Epidermal melanocyte (primary cell): ENCODE measurements around the gene GALM.
"Not testable (repeated sequence)": the region's sequence is repeated elsewhere in the genome, so short reads cannot be mapped to it uniquely, and the experiment has no call there.

Source experiments
- DNase-seq: peaks from one replicate; pipeline ENCODE4 v3.0.0; 2011; ENCODE audit warnings: low spot score; ENCODE audit not compliant: insufficient read length

GALM gene

DNA sequence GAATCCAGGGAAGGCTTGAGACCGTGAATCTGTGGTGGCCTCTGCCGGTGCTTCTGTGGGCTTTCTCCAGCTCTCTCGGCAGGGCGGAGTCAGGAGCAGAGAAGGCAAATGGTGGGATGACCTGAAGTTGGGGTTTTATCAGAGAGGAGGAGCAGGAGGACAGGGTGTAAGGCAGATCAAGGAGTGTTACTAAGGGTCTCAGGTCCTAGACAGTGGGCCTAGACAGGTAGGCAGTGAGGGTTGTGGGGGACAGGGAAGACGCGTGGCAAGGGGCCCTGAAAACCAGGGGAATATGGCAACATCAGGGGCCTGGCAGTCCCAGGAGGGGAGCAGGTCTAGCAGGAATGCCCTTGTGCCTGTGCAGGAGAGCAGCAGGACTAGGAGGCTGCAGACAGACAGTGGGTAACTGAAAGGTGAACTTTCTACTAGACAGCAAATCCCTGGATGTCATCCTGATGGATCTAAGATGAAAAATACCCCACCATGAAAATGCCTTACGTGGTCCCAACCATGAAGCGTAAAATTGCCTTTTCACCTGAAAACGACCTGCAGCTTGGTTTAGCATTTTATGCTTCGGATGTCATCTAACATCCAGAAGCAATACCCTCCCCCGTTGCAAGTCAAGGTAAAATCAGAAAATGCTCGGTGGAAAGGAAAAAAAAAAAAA is 43.1 kb downstream of the GALM start:
- DNase-seq, result no peak

DNA sequence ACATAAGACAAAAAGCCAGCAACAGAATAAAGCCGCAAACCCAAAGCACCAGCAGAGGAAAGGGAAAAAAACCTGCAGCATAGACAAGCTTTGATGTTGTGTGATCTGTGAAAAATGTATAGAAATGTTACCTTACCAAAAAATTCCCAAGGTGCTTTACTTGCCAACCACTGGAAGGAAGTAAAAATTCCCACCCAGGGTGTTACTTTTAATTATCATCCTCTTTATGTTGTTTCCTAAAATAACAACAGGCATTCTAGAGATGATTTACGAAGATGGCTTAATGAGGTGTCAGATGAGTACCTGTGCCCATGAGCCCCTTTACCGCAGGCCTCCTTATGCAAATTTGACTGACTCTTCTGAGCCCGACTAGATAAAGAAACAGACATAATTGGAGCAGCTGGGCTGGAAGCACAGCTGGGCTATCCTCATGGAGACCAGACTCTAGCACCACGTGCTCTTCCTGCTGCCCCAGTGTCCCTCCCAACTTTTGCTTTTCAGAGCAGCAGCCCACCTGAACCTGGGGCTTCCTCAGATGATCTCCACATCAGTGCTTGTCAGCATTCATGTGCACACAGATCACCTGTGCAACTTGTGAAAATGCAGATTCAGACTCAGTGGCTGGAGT is 43.8 kb downstream of the GALM start:
- no peak for DNase-seq

- no peak for DNase-seq
Measured at GRCh38 chr2:38711558-38711957, 45.6 kb downstream of the GALM start.

DNA sequence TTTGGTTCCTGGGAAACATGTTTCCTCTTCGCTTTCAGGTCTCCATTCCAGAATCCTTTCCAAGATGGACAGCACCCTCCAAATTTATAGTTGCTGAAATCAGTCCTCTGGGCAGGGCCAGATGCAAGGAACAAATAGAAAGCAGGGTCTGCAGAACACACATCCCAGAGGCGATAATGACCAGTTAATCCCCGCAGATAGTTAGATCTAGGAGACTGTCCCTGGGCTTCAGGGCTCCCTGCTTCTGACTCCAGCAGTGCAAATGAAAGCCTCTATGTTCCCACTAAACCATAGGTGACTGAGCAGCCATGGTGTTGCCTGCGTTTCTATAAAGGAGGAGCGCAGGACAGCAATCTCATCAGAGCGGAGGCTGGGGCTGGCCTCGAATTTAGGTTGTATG is 46.5 kb downstream of the GALM start:
- DNase-seq, result no peak

- DNase-seq, result no peak
Measured at GRCh38 chr2:38712871-38713270, 47.0 kb downstream of the GALM start.

DNA sequence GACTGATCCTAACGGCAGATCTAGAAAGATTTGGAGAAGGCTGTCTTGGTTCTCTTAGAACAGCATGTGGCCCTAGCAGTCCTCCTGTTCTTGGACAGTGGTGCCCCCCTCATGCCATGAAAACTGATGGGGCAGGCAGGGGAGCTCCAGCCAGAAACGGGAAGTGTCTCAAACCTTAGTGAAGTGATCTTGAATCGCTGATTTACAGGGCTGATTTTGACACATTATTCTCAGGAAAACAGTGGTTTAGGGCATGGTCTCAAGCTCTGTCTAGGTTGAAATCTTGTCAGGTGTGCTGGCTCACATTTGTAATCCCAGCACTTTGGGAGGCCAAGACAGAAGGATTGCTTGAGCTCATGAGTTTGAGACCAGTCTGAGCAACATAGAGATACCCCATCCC is 47.4 kb downstream of the GALM start:
- no peak for DNase-seq

DNA sequence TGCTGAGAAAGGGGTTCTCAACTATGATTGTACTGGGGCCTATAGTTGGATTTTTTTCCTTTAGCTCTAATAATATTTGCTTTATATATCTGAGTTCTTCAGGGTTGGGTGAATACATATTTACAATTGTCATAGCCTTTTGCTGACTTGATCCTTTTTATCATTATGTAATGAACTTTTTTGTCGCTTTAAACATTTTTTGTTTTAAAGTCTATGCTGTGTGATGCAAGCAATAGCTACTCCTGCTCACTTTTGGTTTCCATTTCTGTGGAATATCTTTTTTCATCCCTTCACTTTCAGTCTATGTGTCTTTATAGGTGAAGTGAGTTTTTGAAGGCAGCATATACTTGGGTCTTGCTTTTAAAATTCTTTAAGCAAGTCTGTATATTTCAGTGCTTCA is 49.0 kb downstream of the GALM start:
- not testable (repeated sequence) for DNase-seq

DNA sequence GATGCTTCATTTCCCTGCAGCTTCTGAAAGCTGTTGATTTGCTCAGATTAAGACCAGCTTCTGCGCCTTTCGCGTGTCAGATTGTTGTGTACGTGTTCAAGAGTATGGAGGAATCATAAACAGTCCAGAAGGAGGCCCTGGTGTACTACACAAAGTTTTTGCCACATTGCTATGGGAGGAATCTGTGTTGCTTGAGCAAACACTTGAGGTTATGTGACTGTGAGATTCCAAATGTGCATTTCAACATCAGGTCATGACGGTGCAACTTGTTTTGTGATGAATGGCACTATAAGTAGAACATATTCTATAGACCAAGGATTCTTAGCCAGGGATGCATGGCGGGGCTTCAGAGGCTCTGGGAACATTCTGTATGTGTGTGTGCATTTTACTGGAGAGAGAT is 50.3 kb downstream of the GALM start:
- DNase-seq, result no peak

- no peak for DNase-seq
Measured at GRCh38 chr2:38718601-38719000, 52.7 kb downstream of the GALM start.

- DNase-seq, result no peak
Measured at GRCh38 chr2:38719706-38720105, 53.8 kb downstream of the GALM start.

GRCh38 chr2:38720613-38721241 is 54.8 kb downstream of the GALM start:
- DNase-seq, result peak; percentile 30

- DNase-seq, result no peak
Measured at GRCh38 chr2:38722271-38723061, 56.6 kb downstream of the GALM start.

- DNase-seq, result no peak
Measured at GRCh38 chr2:38723173-38723572, 57.3 kb downstream of the GALM start.

DNA sequence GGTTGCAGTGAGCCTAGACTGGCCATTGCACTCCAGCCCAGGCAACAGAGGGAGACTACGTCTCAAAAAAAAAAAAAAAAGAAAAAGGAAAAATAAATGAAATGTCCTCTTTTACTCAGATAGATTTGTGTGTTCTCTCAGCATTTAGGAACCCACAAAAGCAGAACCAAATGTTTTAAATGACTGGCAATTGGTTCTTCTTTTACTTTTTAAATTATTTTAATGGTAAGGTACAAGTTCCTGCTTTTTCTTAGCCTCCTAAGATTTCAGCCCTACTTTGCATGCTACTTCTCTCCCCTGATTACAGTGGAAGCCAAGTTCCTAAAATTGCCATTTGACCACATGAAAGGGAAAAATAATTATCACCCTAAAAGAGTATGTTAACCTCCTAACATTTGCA is 61.7 kb downstream of the GALM start:
- DNase-seq, result no peak

GRCh38 chr2:38728694-38729093 is 62.8 kb downstream of the GALM start:
- no peak for DNase-seq

- no peak for DNase-seq
Measured at GRCh38 chr2:38731090-38731489, 65.2 kb downstream of the GALM start.

GRCh38 chr2:38731684-38732221 is 65.8 kb downstream of the GALM start:
- no peak for DNase-seq

- no peak for DNase-seq
Measured at GRCh38 chr2:38733300-38733971, 67.5 kb downstream of the GALM start.

GRCh38 chr2:38734299-38735058 is 68.6 kb downstream of the GALM start:
- DNase-seq, result no peak

DNA sequence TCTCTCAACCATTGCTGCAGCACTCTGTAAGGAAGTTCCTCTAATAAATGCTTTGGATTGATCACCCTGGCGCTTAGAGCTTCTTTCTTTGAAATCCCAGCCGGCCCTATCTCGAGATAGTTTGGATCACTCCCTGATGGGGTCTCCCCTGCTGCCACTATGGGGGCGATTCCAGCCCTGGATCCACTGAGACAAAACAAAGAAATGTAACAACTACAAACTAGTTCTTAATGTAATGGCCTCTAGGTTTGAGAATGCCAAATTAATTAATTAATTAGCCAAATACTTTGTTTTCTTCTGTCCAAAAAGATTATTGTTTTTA is 70.0 kb downstream of the GALM start:
- DNase-seq, result no peak
